GM23338 (cell line): ENCODE data around the gene ADAMTSL5. TPM values are rescaled to one million over a fixed set of nuclear protein-coding genes. Genes with fewer than 3 reads are reported as not detected.

Experiments used
- ATAC-seq: fragments of 200-7000 bp; cut with Tn5 transposase; 3 replicates; pipeline ENCODE4 v1.9.1; 2020
- DNase-seq: peaks from one replicate; pipeline ENCODE4 v3.0.0-alpha.2; 2015; ENCODE audit warnings: low spot score
- H2AFZ ChIP-seq: fragments of 200-600 bp; sonication (generic); 2 replicates; pipeline ENCODE4 v1.8.0; 2016; ENCODE audit warnings: antibody characterized with exemption, mild to moderate bottlenecking, moderate library complexity
- H3F3A ChIP-seq: fragments of 200-600 bp; sonication (generic); replicated peaks from 2 replicates; pipeline ENCODE4 v1.8.0; 2017; ENCODE audit warnings: antibody characterized with exemption, mixed run types, low read depth
- H3K27ac ChIP-seq: fragments of 200-600 bp; sonication (generic); 2 replicates; pipeline ENCODE4 v1.6.1; 2016; ENCODE audit warnings: low read depth
- H3K27me3 ChIP-seq: fragments of 200-600 bp; sonication (generic); 2 replicates; pipeline ENCODE4 v1.8.0; 2016; ENCODE audit warnings: mild to moderate bottlenecking, mixed run types, moderate library complexity; ENCODE audit not compliant: insufficient read depth
- H3K36me3 ChIP-seq: fragments of 200-600 bp; sonication (generic); 2 replicates; pipeline ENCODE4 v1.8.0; 2016; ENCODE audit warnings: mild to moderate bottlenecking; ENCODE audit not compliant: insufficient read depth
- H3K4me1 ChIP-seq: fragments of 200-600 bp; sonication (generic); 2 replicates; pipeline ENCODE4 v1.8.0; 2016; ENCODE audit warnings: mild to moderate bottlenecking, moderate library complexity; ENCODE audit not compliant: insufficient read depth
- H3K4me2 ChIP-seq: fragments of 200-600 bp; sonication (generic); 2 replicates; pipeline ENCODE4 v1.7.1; 2017; ENCODE audit warnings: mixed run types
- H3K4me3 ChIP-seq: fragments of 200-600 bp; sonication (generic); 2 replicates; pipeline ENCODE4 v1.6.1; 2016; ENCODE audit warnings: mixed run types
- H3K79me2 ChIP-seq: fragments of 200-600 bp; sonication (generic); replicated peaks from 2 replicates; pipeline ENCODE4 v1.8.0; 2017; ENCODE audit warnings: mild to moderate bottlenecking; ENCODE audit not compliant: insufficient read depth
- H3K9me2 ChIP-seq: fragments of 200-600 bp; sonication (generic); 2 replicates; pipeline ENCODE4 v1.8.0; 2017; ENCODE audit not compliant: insufficient read depth
- H4K20me1 ChIP-seq: fragments of 200-600 bp; sonication (generic); replicated peaks from 2 replicates; pipeline ENCODE4 v1.8.0; 2017; ENCODE audit warnings: mild to moderate bottlenecking; ENCODE audit not compliant: insufficient read depth
- H3K27ac Mint-ChIP-seq: 2 replicates; pipeline ENCODE4 v1.8.0; 2020; ENCODE audit warnings: inconsistent platforms, mild to moderate bottlenecking, moderate library complexity, mixed read lengths
- H3K27me3 Mint-ChIP-seq: 3 replicates; pipeline ENCODE4 v1.8.0; 2022; ENCODE audit warnings: low read depth, mild to moderate bottlenecking, moderate library complexity, mixed read lengths, inconsistent platforms; ENCODE audit not compliant: insufficient read depth, poor library complexity
- H3K36me3 Mint-ChIP-seq: 3 replicates; pipeline ENCODE4 v1.8.0; 2021; ENCODE audit warnings: low read depth, mild to moderate bottlenecking, inconsistent platforms, moderate library complexity, mixed read lengths
- H3K4me1 Mint-ChIP-seq: 3 replicates; pipeline ENCODE4 v1.8.0; 2020; ENCODE audit warnings: mild to moderate bottlenecking, inconsistent platforms, mixed read lengths
- H3K4me3 Mint-ChIP-seq: 3 replicates; pipeline ENCODE4 v1.8.0; 2021; ENCODE audit warnings: moderate library complexity, mild to moderate bottlenecking, inconsistent platforms, mixed read lengths
- H3K9me3 Mint-ChIP-seq: 3 replicates; pipeline ENCODE4 v1.8.0; 2020; ENCODE audit warnings: moderate library complexity, mild to moderate bottlenecking, inconsistent platforms, mixed read lengths
- CREB1 ChIP-seq: fragments of 250-450 bp; sonication (Bioruptor Pico); IDR thresholded peaks from 2 replicates; pipeline ENCODE4 v1.5.0; 2020; ENCODE audit warnings: low read depth, mild to moderate bottlenecking, moderate library complexity
- EZH2phosphoT487 ChIP-seq: fragments of 200-600 bp; sonication (generic); IDR thresholded peaks from one replicate; pipeline ENCODE4 v1.8.1; 2018; ENCODE audit warnings: antibody characterized with exemption; ENCODE audit not compliant: unreplicated experiment
- NANOG ChIP-seq: IDR thresholded peaks from 2 replicates; pipeline ENCODE4 v1.6.1; 2016; ENCODE audit warnings: antibody characterized with exemption, borderline replicate concordance
- STAT1 ChIP-seq: IDR thresholded peaks from one replicate; pipeline ENCODE4 v1.6.1; 2016; ENCODE audit warnings: antibody characterized with exemption; ENCODE audit not compliant: unreplicated experiment
- ZNF114 ChIP-seq: fragments of 250-450 bp; sonication (Bioruptor Pico); IDR thresholded peaks from 2 replicates; pipeline ENCODE4 v1.5.0; 2020; ENCODE audit warnings: mild to moderate bottlenecking, moderate library complexity
- ZNF331 ChIP-seq: fragments of 250-450 bp; sonication (Bioruptor Pico); IDR thresholded peaks from 2 replicates; pipeline ENCODE4 v1.5.0; 2020; ENCODE audit warnings: low read depth, mild to moderate bottlenecking, moderate library complexity
- polyA plus RNA-seq: library from polyadenylated mRNA; unstranded; fragments of >200 nt; fragmentation: Nextera tagmentation; extraction: Ambion mirVana; gene quantifications from 2 replicates; pipeline ENCODE4 v1.2.1, GENCODE V29; 2016
- total RNA-seq: library from RNA; depleted of rRNA; stranded (reverse); fragments of >200 nt; shearing (Covaris generic); gene quantifications from 2 replicates; pipeline ENCODE4 v1.2.3, GENCODE V29; 2014
- TF ChIP-seq, protein P1 (sequence below): fragments of 250-450 bp; sonication (Bioruptor Pico); IDR thresholded peaks from 2 replicates; pipeline ENCODE4 v1.5.0; 2020; ENCODE audit warnings: mild to moderate bottlenecking, moderate library complexity
- TF ChIP-seq, protein P2 (sequence below), 2 experiments: fragments of 200-600 bp in 1 of 2; sonication (generic) in 1 of 2; conservative IDR thresholded peaks; 2 replicates each; pipeline versions ENCODE4 v1.5.1 to v1.6.1; 2016 to 2017; ENCODE audit warnings: antibody characterized with exemption in 2 of 2, low read depth in 2 of 2, mild to moderate bottlenecking in 2 of 2, moderate library complexity in 1 of 2

ADAMTSL5 gene
- total and polyA plus RNA-seq, 2 experiments from 2014 or later: 0.10 to 0.97 TPM

DNA sequence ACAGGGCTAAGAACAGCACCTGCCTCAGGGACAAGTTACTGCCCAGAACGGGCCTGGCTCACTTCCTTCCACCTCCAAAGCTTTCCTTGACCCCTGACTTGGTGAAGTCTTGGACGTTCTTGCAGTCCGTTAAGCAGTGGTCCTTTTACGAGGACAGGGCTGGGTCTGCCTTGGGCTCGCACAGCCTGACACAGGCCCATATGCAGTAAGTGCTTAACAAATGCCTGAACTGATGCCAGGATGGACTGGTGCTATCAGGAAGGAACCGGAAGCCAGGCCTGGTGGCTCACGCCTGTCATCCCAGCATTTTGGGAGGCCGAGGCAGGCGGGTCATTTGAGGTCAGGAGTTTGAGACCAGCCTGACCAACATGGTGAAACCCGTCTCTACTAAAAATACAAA, 9.2 kb upstream of the ADAMTSL5 start:
- Histone ChIP-seq H3K4me3 (no peak overlapping the region), H3F3A (0 out of 2 replicates have a peak, but pooled peaks cover 4% of the 10 kb centered on the region), H3K4me2 (no peak overlapping the region), H2AFZ (no peak overlapping the region), H3K79me2 (no peaks in the 10 kb centered on the region), H4K20me1 (no peaks in the 10 kb centered on the region; the same call in 1 of the 2 replicates), H3K36me3 (no peaks in the 10 kb centered on the region), H3K4me1 (no peaks in the 10 kb centered on the region), H3K9me2 (no peaks in the 10 kb centered on the region), H3K27me3 (peaks cover 27% of the 10 kb centered on the region), H3K27ac (no peak overlapping the region)
- Mint-ChIP-seq H3K4me1 (peaks cover 6% of the 10 kb centered on the region; the same call in 2 of the 3 replicates), H3K27me3 (peaks cover 42% of the 10 kb centered on the region), H3K36me3 (peaks cover 4% of the 10 kb centered on the region; the same call in 1 of the 3 replicates), H3K9me3 (peaks cover 8% of the 10 kb centered on the region), H3K4me3 (no peak overlapping the region), H3K27ac (no peak overlapping the region)
- DNase-seq (no peak), ATAC-seq (no peak)
- TF ChIP-seq ZNF114 (CRISPR knock-in tag) (no peak), STAT1 (no peak)
- TF ChIP-seq, protein P1, sequence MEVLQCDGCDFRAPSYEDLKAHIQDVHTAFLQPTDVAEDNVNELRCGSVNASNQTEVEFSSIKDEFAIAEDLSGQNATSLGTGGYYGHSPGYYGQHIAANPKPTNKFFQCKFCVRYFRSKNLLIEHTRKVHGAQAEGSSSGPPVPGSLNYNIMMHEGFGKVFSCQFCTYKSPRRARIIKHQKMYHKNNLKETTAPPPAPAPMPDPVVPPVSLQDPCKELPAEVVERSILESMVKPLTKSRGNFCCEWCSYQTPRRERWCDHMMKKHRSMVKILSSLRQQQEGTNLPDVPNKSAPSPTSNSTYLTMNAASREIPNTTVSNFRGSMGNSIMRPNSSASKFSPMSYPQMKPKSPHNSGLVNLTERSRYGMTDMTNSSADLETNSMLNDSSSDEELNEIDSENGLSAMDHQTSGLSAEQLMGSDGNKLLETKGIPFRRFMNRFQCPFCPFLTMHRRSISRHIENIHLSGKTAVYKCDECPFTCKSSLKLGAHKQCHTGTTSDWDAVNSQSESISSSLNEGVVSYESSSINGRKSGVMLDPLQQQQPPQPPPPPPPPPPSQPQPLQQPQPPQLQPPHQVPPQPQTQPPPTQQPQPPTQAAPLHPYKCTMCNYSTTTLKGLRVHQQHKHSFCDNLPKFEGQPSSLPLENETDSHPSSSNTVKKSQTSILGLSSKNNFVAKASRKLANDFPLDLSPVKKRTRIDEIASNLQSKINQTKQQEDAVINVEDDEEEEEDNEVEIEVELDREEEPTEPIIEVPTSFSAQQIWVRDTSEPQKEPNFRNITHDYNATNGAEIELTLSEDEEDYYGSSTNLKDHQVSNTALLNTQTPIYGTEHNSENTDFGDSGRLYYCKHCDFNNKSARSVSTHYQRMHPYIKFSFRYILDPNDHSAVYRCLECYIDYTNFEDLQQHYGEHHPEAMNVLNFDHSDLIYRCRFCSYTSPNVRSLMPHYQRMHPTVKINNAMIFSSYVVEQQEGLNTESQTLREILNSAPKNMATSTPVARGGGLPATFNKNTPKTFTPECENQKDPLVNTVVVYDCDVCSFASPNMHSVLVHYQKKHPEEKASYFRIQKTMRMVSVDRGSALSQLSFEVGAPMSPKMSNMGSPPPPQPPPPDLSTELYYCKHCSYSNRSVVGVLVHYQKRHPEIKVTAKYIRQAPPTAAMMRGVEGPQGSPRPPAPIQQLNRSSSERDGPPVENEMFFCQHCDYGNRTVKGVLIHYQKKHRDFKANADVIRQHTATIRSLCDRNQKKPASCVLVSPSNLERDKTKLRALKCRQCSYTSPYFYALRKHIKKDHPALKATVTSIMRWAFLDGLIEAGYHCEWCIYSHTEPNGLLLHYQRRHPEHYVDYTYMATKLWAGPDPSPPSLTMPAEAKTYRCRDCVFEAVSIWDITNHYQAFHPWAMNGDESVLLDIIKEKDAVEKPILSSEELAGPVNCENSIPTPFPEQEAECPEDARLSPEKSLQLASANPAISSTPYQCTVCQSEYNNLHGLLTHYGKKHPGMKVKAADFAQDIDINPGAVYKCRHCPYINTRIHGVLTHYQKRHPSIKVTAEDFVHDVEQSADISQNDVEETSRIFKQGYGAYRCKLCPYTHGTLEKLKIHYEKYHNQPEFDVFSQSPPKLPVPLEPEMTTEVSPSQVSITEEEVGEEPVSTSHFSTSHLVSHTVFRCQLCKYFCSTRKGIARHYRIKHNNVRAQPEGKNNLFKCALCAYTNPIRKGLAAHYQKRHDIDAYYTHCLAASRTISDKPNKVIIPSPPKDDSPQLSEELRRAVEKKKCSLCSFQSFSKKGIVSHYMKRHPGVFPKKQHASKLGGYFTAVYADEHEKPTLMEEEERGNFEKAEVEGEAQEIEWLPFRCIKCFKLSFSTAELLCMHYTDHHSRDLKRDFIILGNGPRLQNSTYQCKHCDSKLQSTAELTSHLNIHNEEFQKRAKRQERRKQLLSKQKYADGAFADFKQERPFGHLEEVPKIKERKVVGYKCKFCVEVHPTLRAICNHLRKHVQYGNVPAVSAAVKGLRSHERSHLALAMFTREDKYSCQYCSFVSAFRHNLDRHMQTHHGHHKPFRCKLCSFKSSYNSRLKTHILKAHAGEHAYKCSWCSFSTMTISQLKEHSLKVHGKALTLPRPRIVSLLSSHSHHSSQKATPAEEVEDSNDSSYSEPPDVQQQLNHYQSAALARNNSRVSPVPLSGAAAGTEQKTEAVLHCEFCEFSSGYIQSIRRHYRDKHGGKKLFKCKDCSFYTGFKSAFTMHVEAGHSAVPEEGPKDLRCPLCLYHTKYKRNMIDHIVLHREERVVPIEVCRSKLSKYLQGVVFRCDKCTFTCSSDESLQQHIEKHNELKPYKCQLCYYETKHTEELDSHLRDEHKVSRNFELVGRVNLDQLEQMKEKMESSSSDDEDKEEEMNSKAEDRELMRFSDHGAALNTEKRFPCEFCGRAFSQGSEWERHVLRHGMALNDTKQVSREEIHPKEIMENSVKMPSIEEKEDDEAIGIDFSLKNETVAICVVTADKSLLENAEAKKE (CRISPR knock-in tag): no peak

DNA sequence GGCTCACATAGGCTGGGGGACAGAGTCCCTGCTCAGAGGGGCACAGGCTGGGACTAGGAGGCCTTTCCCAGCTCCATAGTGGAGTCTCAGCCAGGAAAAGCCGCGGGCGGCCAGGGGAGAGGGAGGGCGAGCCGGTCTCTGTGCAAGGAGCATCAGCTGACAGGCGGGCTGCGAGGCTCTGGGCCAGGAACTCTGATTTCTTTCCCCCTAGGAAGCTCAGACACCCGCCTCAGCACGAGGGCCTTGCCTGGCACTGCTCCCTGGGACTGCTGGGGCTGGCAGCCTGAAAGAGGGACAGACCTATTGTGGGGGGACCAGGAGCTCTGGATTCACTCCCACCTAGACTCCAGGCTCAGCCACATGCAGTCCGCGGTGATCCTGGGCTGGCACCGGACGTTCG, 8.8 kb upstream of the ADAMTSL5 start:
- ATAC-seq: no peak
- H3K9me3 Mint-ChIP-seq: peaks cover 8% of the 10 kb centered on the region
- peaks cover 41% of the 10 kb centered on the region for H3K27me3 Mint-ChIP-seq
- TF ChIP-seq NANOG (no peak), EZH2phosphoT487 (no peak), ZNF331 (no peak), ZNF114 (CRISPR knock-in tag) (no peak), CREB1 (CRISPR knock-in tag) (no peak)
- TF ChIP-seq, protein P2, sequence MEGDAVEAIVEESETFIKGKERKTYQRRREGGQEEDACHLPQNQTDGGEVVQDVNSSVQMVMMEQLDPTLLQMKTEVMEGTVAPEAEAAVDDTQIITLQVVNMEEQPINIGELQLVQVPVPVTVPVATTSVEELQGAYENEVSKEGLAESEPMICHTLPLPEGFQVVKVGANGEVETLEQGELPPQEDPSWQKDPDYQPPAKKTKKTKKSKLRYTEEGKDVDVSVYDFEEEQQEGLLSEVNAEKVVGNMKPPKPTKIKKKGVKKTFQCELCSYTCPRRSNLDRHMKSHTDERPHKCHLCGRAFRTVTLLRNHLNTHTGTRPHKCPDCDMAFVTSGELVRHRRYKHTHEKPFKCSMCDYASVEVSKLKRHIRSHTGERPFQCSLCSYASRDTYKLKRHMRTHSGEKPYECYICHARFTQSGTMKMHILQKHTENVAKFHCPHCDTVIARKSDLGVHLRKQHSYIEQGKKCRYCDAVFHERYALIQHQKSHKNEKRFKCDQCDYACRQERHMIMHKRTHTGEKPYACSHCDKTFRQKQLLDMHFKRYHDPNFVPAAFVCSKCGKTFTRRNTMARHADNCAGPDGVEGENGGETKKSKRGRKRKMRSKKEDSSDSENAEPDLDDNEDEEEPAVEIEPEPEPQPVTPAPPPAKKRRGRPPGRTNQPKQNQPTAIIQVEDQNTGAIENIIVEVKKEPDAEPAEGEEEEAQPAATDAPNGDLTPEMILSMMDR (conservative IDR thresholded peaks at IDR 0.05; ENCODE audit: low read depth in 2 of 2): no peak

More for the DNA sequence above, 8.8 kb upstream of the ADAMTSL5 start:
- Mint-ChIP-seq H3K4me1 (peaks cover 6% of the 10 kb centered on the region; the same call in 2 of the 3 replicates), H3K36me3 (peaks cover 4% of the 10 kb centered on the region; the same call in 1 of the 3 replicates), H3K27ac (no peak overlapping the region), H3K4me3 (no peak overlapping the region)
- DNase-seq: no peak
- Histone ChIP-seq H3K79me2 (no peaks in the 10 kb centered on the region), H3K4me2 (no peak overlapping the region), H3K9me2 (no peaks in the 10 kb centered on the region), H2AFZ (no peak overlapping the region), H3K36me3 (no peaks in the 10 kb centered on the region), H3K27ac (no peak overlapping the region), H3K4me3 (no peak overlapping the region), H3F3A (0 out of 2 replicates have a peak, but pooled peaks cover 4% of the 10 kb centered on the region), H4K20me1 (no peaks in the 10 kb centered on the region; the same call in 1 of the 2 replicates), H3K4me1 (no peaks in the 10 kb centered on the region), H3K27me3 (peaks cover 27% of the 10 kb centered on the region)
